Cerebellar nuclear complex (tissue), 1 donor: ENCODE data around the gene BEND5.

Experiments used
- DNase-seq, 2 experiments: peaks; one replicate each; lab custom pipeline; 2025; lab: John Stamatoyannopoulos, UW

BEND5 gene

GRCh38 chr1:48765335-48765734 lies 11.4 kb downstream of the BEND5 start:
- DNase-seq: no peak

GRCh38 chr1:48761986-48762385 lies 14.7 kb downstream of the BEND5 start:
- DNase-seq: no peak

DNA sequence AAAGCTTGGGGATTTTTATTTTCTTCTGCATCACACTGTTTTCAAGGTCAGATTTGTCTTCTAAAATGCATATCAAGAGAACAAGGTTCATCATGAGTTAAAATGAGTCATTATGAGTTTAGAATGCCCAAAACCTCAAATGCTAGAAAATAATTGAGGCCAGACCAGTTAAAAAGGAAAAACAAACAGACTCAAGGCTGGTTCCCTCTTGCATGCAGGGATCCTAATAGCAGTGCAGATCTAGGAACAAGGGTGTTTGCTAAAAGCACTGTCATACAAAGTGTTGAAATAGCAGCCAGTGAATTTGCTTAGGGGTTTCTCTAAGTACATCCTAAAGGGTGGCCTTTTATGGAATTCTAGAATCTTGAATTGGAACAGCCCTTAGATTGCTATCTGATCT lies 15.3 kb downstream of the BEND5 start:
- DNase-seq: no peak

GRCh38 chr1:48760857-48761256 lies 15.8 kb downstream of the BEND5 start:
- DNase-seq: no peak

GRCh38 chr1:48758976-48759375 lies 17.7 kb downstream of the BEND5 start:
- DNase-seq: no peak

DNA sequence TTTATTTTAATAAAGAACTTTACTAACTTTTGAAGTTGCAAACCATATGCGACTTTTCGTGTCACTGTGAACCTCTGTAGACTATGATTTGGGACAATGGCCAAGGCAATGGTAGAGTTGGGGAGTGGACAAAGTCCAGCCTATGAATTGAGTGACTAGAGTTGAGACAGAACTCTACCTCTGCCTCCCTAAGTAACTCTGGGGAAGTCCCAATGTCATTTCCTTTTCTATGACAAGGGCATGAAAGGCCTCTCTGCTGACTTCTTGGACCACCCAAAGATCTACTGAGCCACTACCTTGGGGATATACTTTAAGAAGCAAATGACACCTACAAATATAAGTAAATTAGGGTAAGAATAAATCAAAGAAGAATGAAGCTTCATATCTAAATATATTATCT lies 19.3 kb downstream of the BEND5 start:
- DNase-seq: no peak

DNA sequence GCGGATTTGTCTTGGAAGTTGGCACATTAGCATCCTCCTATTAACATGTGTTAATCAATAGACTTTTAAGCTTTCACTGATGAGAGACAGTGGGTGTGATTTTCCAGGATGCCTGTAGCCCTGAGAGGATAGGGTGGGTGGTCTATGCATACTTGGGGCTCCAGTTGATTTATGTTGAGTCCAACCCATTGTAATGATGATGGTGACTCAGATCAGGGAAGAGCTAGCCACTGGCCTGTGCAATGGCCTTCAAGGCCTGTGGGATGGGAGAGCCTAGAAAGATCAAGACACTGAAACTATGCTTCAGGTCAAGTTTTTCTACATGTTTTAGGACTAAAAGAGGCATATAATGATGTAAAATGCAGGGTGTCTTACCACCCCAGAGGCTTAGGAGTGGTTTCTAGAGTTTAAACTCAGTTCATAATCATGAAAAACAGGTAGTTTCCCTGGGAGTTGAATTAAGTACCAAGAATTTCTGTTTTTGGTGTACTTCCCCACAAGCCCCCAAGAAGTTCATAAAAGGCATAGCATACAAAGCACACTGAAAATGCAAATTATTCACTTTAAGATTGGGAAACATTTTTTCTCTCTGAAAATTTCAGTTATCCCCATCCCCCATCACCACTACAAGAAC lies 19.9 kb downstream of the BEND5 start:
- no peak for DNase-seq

DNA sequence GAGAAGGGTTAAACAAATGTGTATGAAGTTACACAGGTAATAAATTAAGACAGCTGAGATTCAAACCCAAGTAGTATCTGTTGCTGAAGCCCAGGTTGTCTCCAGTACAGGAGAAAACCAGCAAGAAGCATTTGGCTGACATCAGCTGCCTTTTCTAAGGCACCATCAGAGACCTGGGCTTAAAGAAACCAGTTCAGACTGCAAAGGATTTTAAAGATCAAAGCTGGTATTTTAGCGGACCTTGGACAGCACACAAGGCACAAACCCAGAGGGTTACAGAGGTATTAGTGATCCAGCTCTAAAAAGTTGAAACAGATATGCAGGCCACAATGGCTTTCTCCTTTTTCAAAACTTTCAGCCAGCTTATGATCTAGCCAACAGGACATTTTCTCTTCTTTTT lies 23.4 kb downstream of the BEND5 start:
- no peak for DNase-seq

DNA sequence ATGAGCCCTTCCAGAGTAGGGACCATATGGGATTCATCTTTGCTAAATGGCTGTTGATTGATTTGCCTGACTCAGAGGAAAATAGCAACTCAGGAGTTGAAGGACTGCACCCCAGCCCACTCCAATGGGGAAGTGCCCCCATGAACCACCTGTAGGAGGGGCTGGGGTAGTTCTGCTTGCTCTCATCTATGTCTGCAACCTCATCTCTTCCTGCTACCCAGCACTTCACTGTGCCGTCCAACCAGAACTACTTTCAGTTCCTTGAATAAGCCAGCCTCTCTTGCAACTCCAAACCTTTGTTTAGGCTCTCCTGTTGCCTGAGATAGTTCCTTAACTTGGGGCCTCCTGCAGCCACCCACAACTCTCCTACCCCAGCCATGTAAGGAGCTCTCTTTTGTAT lies 26.6 kb downstream of the BEND5 start:
- no peak for DNase-seq

- no peak for DNase-seq
Observed at GRCh38 chr1:48749068-48749467, 27.6 kb downstream of the BEND5 start.

- DNase-seq: no peak
Observed at GRCh38 chr1:48746906-48747305, 29.8 kb downstream of the BEND5 start.

- DNase-seq: no peak
Observed at GRCh38 chr1:48744032-48744431, 32.7 kb downstream of the BEND5 start.

GRCh38 chr1:48743480-48743879 lies 33.2 kb downstream of the BEND5 start:
- no peak for DNase-seq

GRCh38 chr1:48741380-48741779 lies 35.3 kb downstream of the BEND5 start:
- DNase-seq: no peak

- DNase-seq: no peak
Observed at GRCh38 chr1:48740621-48741020, 36.1 kb downstream of the BEND5 start.

DNA sequence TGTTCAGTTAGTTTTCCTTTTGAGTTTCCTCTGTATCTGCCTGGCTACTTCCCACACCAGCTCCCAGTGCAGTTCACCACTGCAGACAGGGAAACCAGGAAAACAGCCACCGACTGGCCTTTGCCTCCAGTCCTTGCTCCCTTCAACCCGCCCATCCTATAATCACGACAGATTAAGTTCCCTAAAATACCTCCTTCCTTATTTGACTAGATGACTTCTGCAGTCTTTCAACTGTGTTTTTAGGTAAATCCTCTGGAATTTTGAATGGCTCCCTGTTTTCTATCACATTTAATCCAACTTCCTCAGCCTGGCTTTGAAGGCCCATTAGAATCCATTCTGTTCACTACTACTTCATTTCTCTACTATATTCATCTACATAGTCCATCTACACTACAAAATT lies 37.6 kb downstream of the BEND5 start:
- DNase-seq: no peak

DNA sequence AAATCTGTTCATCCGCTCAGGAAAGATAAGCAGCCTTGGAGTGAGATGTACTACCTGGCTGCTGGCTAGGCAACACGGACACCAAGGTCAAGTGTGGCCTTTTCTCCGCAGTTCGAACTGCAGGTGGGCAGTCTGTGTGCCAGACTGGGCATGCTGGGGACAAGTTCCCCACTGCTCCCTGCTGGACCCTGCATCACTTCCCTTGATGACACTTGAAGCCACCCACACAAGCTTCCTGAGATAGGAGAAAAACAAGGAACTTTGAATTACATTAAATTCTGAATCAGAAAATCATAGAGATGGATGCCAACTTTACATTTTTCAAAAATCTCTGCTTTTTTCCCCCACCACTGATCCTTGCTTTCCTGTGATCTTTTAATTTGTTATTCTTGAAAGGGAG lies 38.3 kb downstream of the BEND5 start:
- DNase-seq: no peak

DNA sequence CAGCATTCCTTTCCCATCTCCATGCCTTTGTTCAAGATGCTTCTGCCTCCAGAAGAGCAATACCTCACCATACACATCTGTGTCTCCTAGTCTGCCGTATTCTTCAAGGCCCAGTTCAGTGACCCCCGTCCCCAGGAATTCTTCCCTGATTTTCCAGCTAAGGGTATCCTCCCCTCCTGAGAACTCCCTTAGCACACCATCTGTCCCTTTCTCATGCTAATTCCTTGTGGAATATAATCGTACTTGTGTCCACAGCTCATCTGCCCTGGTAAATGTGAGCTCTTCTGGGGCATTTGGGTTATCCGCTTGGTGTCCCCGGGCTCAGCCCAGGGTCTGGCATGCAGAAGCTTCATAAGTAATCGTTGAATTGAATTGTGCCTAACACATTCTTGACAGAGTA lies 40.9 kb downstream of the BEND5 start:
- DNase-seq: no peak

DNA sequence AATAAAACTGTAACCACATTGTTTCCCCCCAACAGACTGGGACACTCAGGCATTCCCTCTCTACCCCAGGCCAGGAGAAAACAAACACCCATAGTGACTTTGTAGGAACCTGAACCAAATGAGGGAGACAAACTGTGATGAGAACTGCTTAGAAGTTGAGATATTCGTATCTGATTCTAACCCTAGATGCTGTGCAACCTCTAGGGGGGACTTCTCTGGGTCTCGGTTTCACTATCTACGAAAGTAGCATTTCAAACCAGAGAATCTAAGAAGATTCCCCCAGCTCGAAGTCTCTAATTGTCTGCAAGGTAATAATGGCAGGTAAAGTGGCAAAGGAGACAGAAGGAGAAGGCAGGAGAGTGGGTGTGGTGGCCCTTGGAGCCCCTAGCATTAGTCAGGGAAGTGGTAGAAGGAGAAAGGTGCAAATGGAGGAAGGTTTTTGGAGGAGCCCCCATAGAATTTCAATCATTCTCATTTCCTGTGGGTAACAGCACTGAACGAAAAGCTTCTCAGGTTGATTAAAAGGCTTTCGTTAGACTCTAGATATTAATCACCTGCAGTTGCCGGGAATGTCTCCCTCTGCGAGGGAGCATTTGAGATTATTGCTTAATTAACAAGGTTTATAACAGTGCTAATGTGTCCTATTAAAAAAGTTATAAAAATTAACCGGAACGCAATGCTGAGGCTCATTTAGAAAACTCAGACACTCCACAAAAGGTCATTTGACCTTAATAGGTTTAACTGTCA lies 46.4 kb downstream of the BEND5 start:
- no peak for DNase-seq

- DNase-seq: no peak
Observed at GRCh38 chr1:48728584-48728983, 48.1 kb downstream of the BEND5 start.

GRCh38 chr1:48726557-48727215 lies 50.0 kb downstream of the BEND5 start:
- no peak for DNase-seq

DNA sequence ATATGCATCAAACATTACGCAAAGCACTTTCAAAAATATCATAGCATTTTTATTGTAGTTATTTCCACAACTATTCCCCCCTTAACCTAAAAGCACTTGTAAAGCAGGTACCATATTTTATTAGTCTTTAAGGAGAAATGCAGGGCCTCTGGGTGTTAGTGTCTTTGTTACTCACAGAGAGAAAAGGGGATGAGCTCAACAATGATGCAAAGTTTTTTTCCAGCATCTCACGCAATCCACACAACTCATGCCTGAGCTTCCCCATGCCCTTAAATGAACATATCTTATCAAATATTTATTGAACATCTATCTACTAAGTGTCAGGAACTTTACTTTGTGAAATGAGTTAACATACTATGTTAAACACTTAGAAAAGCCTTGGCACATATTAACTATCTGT lies 50.6 kb downstream of the BEND5 start:
- no peak for DNase-seq

DNA sequence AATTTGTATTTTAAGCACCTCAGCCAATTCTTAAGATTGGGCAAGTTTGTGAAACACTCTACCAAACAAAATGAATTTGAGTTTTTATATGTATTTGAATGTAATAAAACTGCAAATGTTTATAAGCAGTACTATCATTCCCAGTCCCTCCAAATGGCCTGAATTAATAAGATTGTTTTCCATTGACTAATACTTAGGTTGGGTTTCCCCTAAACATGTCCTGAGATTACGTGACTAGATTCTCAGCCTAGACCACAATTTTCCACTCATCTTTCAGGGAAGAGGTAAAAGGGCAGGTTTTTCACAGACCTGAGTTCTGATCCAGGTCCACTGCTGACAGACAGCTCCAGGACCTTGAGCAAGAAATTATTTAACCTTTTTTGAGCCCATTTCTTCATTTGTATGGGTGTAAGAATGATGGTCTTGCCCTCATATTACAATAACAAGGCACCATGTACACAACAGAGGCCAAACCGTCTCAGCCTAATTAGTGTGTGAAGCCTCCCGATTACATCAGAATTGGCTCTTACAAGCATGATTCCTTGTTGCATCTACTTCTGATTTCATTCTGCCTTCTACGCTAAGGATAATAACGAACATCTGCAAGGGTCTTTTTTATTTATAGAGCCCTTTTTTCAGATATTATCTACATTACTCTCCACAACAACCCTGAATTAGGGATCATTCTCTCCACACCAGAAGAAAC lies 51.2 kb downstream of the BEND5 start:
- no peak for DNase-seq
